PC-9 (cell line): Measurements from ENCODE around the gene MAN2C1.

Experiments
- CTCF ChIP-seq: fragments of 200-600 bp; sonication (generic); conservative IDR thresholded peaks from 2 replicates; pipeline ENCODE4 v1.6.1; 2017; ENCODE audit warnings: mixed run types, antibody characterized with exemption, mild to moderate bottlenecking, moderate library complexity
- EZH2 ChIP-seq: fragments of 200-600 bp; sonication (generic); IDR thresholded peaks from 2 replicates; pipeline ENCODE4 v1.8.0; 2017; ENCODE audit warnings: antibody characterized with exemption, low read depth

GRCh38 chr15:75362642-75363249, 5.7 kb downstream of the MAN2C1 start:
- TF ChIP-seq CTCF (no peak), EZH2 (no peak)
